Measurements from ENCODE around the gene ADGRG2.
A peak's percentile ranks its signal among the peaks of the same experiment; 100 is the strongest.

Gene ADGRG2

GRCh38 chrX:18951032-18951431 lies 171.2 kb downstream of the ADGRG2 start:
- Histone ChIP-seq H3K4me1 (ENCODE audit: control insufficient read depth, insufficient read depth, low read length) (no peaks in the 10 kb centered on the region), H3K27ac (ENCODE audit: extremely low read depth, low read depth, low read length) (no peak overlapping the region), H3K9me3 (ENCODE audit: control insufficient read depth, insufficient read depth, low read depth, low read length) (no peaks in the 10 kb centered on the region), H3K4me3 (ENCODE audit: low read depth, low read length) (no peak overlapping the region), H3K36me3 (ENCODE audit: control insufficient read depth in 2 of 2, insufficient read depth in 1 of 2, low read length in 2 of 2) (peaks cover 4 to 22% of the 10 kb centered on the region in 2 experiments)
- POLR2A ChIA-PET: no interaction called here
- CTCF ChIA-PET: interaction anchor here (0.6 to 0.7 kb wide), 2 partner anchors 17 to 23 kb away, joined by 3 read pairs; no protein-coding TSS in a partner anchor
- TF ChIP-seq ZNF791 (tag by site-specific recombination; IDR thresholded peaks at IDR 0.05) (no peak), ZNF670 (tag by site-specific recombination; IDR thresholded peaks at IDR 0.05; ENCODE audit: low read depth) (no peak), CTCF (tag by site-specific recombination; IDR thresholded peaks at IDR 0.05) (peak; percentile 59; the same call in 1 of the 2 replicates), ZNF473 (tag by site-specific recombination; IDR thresholded peaks at IDR 0.05) (no peak), ZBTB21 (tag by site-specific recombination; IDR thresholded peaks at IDR 0.05) (no peak), SCRT2 (tag by site-specific recombination; IDR thresholded peaks at IDR 0.05) (0 out of 2 replicates have a peak, but pooled peaks have one; percentile 31), ZNF785 (tag by site-specific recombination; IDR thresholded peaks at IDR 0.05) (no peak), ZNF23 (tag by site-specific recombination; IDR thresholded peaks at IDR 0.05; ENCODE audit: borderline replicate concordance) (no peak)

- H3K27ac ChIP-seq (ENCODE audit: extremely low read depth, low read depth, low read length): no peak overlapping the region
- H3K4me3 ChIP-seq (ENCODE audit: low read depth, low read length): no peak overlapping the region
- H3K36me3 ChIP-seq (ENCODE audit: control insufficient read depth in 2 of 2, insufficient read depth in 1 of 2, low read length in 2 of 2): peaks cover 4 to 22% of the 10 kb centered on the region in 2 experiments
- TF ChIP-seq ZBTB8A (tag by site-specific recombination; IDR thresholded peaks at IDR 0.05): peak; percentile 34; the same call in 1 of the 2 replicates
- TF ChIP-seq ZNF555 (tag by site-specific recombination; conservative IDR thresholded peaks at IDR 0.05): no peak
- no peaks in the 10 kb centered on the region for H3K9me3 ChIP-seq (ENCODE audit: control insufficient read depth, insufficient read depth, low read depth, low read length)
- no peaks in the 10 kb centered on the region for H3K4me1 ChIP-seq (ENCODE audit: control insufficient read depth, insufficient read depth, low read length)
- CTCF ChIA-PET: no interaction called here
- POLR2A ChIA-PET: no interaction called here
Observed at GRCh38 chrX:18949944-18950301, 172.3 kb downstream of the ADGRG2 start.

- POLR2A ChIA-PET: no interaction called here
- H3K27ac ChIP-seq (ENCODE audit: extremely low read depth, low read depth, low read length): no peak overlapping the region
- no peak overlapping the region for H3K4me3 ChIP-seq (ENCODE audit: low read depth, low read length)
- CTCF ChIA-PET: no interaction called here
- H3K9me3 ChIP-seq (ENCODE audit: control insufficient read depth, insufficient read depth, low read depth, low read length): no peaks in the 10 kb centered on the region
- H3K36me3 ChIP-seq (ENCODE audit: control insufficient read depth in 2 of 2, insufficient read depth in 1 of 2, low read length in 2 of 2): peaks cover 4 to 26% of the 10 kb centered on the region in 2 experiments
- H3K4me1 ChIP-seq (ENCODE audit: control insufficient read depth, insufficient read depth, low read length): no peaks in the 10 kb centered on the region
- TF ChIP-seq ATF2 (tag by site-specific recombination; IDR thresholded peaks at IDR 0.05; ENCODE audit: low read depth) (no peak), HIC1 (tag by site-specific recombination; IDR thresholded peaks at IDR 0.05) (no peak), ELK4 (IDR thresholded peaks at IDR 0.05; ENCODE audit: borderline replicate concordance, low read depth, low read length) (no peak), KLF10 (tag by site-specific recombination; IDR thresholded peaks at IDR 0.05) (no peak), BCL11B (tag by site-specific recombination; IDR thresholded peaks at IDR 0.05; ENCODE audit: low read depth) (no peak), ZBTB10 (tag by site-specific recombination; IDR thresholded peaks at IDR 0.05) (no peak), ZNF266 (tag by site-specific recombination; IDR thresholded peaks at IDR 0.05; ENCODE audit: low read depth) (no peak), ZNF529 (tag by site-specific recombination; IDR thresholded peaks at IDR 0.05; ENCODE audit: insufficient replicate concordance) (no peak), ZBTB48 (tag by site-specific recombination; IDR thresholded peaks at IDR 0.05) (no peak), ZNF561 (tag by site-specific recombination; IDR thresholded peaks at IDR 0.05; ENCODE audit: borderline replicate concordance) (no peak), ZNF214 (tag by site-specific recombination; IDR thresholded peaks at IDR 0.05; ENCODE audit: borderline replicate concordance) (no peak), ZNF423 (tag by site-specific recombination; IDR thresholded peaks at IDR 0.05) (no peak), YY1 (tag by site-specific recombination; IDR thresholded peaks at IDR 0.05) (no peak)
Observed at GRCh38 chrX:18949291-18949943, 172.9 kb downstream of the ADGRG2 start.

All from HEK293 (cell line).